Activated naive CD4-positive, alpha-beta T cell treated with anti-CD3 and anti-CD28 coated beads for 36 hours (primary cell): ENCODE measurements around the gene KCNK16. TPM values are rescaled to one million over a fixed set of nuclear protein-coding genes. Genes with fewer than 3 reads are reported as not detected.
"Not testable (repeated sequence)": the region's sequence is repeated elsewhere in the genome, so short reads cannot be mapped to it uniquely, and the experiment has no call there.

ENCODE experiments used
- CTCF ChIA-PET: fragments of 350-600 bp; sonication (Branson Sonifier 250); formaldehyde crosslinking; loops from one replicate; lab custom pipeline; 2021; ENCODE audit warnings: antibody characterized with exemption; lab: Charles Lee
- DNase-seq: peaks from one replicate; pipeline ENCODE4 v3.0.0-alpha.2; 2020
- H3K27ac Mint-ChIP-seq: one replicate; pipeline ENCODE4 v1.8.0; 2021; ENCODE audit warnings: mild to moderate bottlenecking, mixed read lengths
- H3K27me3 Mint-ChIP-seq: one replicate; pipeline ENCODE4 v1.8.0; 2021; ENCODE audit warnings: low read depth, mixed read lengths
- H3K36me3 Mint-ChIP-seq: one replicate; pipeline ENCODE4 v1.8.0; 2021; ENCODE audit warnings: low read depth, mixed read lengths
- H3K4me1 Mint-ChIP-seq: one replicate; pipeline ENCODE4 v1.8.0; 2021; ENCODE audit warnings: low read depth, mixed read lengths
- H3K4me3 Mint-ChIP-seq: one replicate; pipeline ENCODE4 v1.8.0; 2021; ENCODE audit warnings: mild to moderate bottlenecking, moderate library complexity, mixed read lengths
- H3K9me3 Mint-ChIP-seq: one replicate; pipeline ENCODE4 v1.8.0; 2021; ENCODE audit warnings: mixed read lengths
- intact Hi-C: fragments of 100-400 bp; cut with micrococcal nuclease; formaldehyde crosslinking; loops from one replicate; pipeline ENCODE4 v1.15.1; 2023
- total RNA-seq, 2 experiments: library from RNA; stranded (reverse); gene quantifications; one replicate each; pipeline ENCODE4 v1.2.3, GENCODE V29; 2021

KCNK16 gene
- total RNA-seq, 2 experiments from 2014 or later = not detected

DNA sequence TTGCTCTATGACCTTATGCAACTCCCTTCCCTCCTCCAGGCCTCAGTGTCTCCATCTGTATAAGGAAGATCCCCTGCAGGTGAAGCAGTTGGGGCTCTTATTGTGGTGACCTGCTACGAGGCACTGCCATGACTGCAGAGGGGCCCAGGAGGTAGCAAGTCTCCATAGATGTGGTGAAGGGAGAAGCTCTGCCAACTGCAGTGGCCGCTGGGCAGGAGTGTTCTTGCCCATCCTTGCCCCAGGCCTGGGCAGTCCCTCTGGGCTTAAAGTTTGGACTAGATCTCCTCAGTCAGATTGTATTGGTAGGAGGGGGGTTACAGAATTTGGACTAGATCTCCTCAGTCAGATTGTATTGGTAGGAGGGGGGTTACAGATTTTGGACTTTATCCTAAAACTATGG is 20.5 kb downstream of the KCNK16 start:
- Mint-ChIP-seq H3K4me3 (no peak overlapping the region), H3K36me3 (no peaks in the 10 kb centered on the region), H3K27ac (no peak overlapping the region), H3K9me3 (peaks cover 2% of the 10 kb centered on the region), H3K4me1 (peaks cover 6% of the 10 kb centered on the region), H3K27me3 (no peaks in the 10 kb centered on the region)
- intact Hi-C loops = loop anchor here (2.0 kb wide), 1 partner anchor 429 kb away; no protein-coding TSS in a partner anchor
- CTCF ChIA-PET = interaction anchor here (1.1 to 17.6 kb wide), 22 partner anchors 9 to 433 kb away, joined by 3 to 391 read pairs (median 6); partner anchors contain the start of gene KCNK5
- no peak for DNase-seq

DNA sequence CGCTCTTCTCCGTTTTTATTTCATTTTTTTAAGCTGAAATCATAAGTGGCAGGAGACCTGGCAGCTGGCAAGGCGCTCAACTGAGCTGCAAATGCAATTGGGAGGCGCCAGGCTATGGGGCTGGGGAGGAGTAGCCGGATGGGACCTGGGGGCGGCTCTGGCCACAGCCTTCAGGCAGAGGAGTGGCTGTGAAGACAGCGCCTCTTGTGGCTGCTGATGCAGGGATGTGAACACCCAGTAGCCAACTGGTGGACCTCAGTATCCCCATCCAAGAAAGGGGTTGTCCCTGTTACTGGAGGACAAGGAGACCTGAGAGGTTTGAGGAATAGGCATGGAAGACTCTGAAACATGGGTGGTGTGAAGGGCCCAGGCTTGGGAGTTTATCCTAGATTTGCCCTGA is 20.9 kb downstream of the KCNK16 start:
- CTCF ChIA-PET = interaction anchor here (0.9 to 17.6 kb wide), 6 partner anchors 22 to 304 kb away, joined by 3 to 391 read pairs (median 7); no protein-coding TSS in a partner anchor
- no peak overlapping the region for H3K4me3 Mint-ChIP-seq
- no peaks in the 10 kb centered on the region for H3K27me3 Mint-ChIP-seq
- peaks cover 2% of the 10 kb centered on the region for H3K9me3 Mint-ChIP-seq
- no peak for DNase-seq
- peaks cover 6% of the 10 kb centered on the region for H3K4me1 Mint-ChIP-seq
- H3K36me3 Mint-ChIP-seq = no peaks in the 10 kb centered on the region
- no peak overlapping the region for H3K27ac Mint-ChIP-seq
- intact Hi-C loops = loop anchor here (2.0 kb wide), 1 partner anchor 429 kb away; no protein-coding TSS in a partner anchor

DNA sequence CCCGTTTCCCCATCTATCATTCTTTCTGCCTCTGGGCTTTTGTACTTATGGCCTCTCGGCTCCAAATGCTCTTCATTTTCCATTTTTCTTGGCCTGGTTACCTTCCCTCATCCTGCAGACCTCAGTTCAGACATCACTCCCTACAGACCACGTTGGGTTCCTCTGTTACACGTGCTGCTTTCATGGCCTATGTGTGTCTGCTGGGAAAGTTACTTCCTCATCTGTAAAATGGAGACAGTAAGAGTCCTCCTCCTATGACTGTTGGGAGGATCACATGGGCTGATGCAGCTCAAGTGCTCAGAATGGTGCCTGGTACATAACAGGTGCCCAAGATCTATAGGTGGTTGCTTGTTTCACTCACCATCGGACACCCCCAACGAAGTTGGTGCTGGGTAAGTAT is 21.8 kb downstream of the KCNK16 start:
- intact Hi-C loops = no loop called here
- CTCF ChIA-PET = interaction anchor here (0.8 to 17.6 kb wide), 5 partner anchors 38 to 428 kb away, joined by 3 to 391 read pairs (median 4); no protein-coding TSS in a partner anchor
- DNase-seq = no peak
- H3K4me1 Mint-ChIP-seq = peaks cover 6% of the 10 kb centered on the region
- no peaks in the 10 kb centered on the region for H3K36me3 Mint-ChIP-seq
- H3K4me3 Mint-ChIP-seq = no peak overlapping the region
- no peak overlapping the region for H3K27ac Mint-ChIP-seq
- H3K9me3 Mint-ChIP-seq = peaks cover 2% of the 10 kb centered on the region
- no peaks in the 10 kb centered on the region for H3K27me3 Mint-ChIP-seq

DNA sequence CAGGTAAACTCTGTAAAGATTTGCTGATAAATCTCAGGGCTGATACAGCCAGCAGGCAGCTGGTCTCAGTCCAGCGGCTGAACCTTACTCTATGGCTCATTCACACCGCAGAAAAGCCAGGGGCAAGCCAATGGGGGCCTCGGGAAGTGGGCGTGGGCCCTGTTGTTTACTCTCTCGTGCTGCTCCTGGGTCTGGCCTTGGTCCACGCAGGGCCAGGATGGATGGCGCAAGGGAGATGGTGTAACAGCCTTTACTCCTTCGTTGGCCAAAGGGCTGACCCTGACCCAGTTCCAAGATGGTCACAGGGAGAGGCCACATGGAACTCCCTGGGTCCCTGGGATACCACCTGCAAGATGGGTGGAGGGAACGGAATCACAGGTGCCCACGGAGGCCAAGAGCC is 24.4 kb downstream of the KCNK16 start:
- Mint-ChIP-seq H3K4me3 (no peak overlapping the region), H3K27ac (no peak overlapping the region), H3K9me3 (no peaks in the 10 kb centered on the region), H3K4me1 (peaks cover 5% of the 10 kb centered on the region), H3K27me3 (no peaks in the 10 kb centered on the region), H3K36me3 (no peaks in the 10 kb centered on the region)
- intact Hi-C loops = no loop called here
- DNase-seq = no peak
- CTCF ChIA-PET = interaction anchor here (17.6 kb wide), 1 partner anchor 129 kb away, joined by 391 read pairs; no protein-coding TSS in a partner anchor

DNA sequence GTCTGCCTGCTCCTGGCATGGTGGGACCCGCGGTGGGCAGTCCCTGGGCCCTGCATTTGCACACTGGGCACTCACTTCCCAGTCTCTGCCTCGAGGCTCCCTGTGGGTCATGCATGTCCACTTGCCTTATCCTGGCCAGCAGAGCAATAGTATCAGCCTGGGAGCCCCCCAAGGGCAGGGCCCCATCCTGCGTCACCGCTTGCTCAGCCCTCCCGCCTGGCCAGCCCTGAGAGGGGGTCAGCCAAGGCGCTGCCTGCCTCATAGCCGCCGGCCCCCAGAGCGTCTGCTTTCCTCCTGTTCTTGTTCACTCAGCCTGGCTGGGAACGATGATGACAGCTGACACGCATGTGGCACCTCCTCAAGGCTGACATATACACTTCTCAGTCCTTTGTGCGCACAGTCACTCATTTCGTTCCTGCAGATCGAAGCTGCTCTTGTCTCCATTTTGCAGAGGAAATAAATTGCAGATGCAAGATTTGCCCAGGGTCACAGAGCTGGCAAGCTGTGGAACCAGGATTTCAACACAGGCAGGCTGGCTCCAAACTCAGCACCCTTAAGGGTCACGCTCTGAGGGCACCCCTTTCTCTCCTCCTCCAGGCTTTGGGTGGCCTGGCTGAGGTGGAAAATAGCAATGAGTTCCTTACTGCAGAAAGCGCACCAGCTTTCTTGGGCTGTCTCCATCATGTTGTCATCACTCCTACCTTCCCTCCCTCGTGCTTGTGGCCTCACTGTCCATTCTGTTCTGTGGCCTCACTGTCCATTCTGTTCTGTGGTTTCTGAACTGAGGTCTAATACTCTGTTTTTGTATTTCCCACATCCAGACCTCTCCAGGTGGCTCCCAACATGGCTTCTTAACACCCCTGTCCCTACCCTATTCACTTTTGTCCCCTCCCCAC is 25.5 kb downstream of the KCNK16 start:
- Mint-ChIP-seq H3K27ac (no peak overlapping the region), H3K27me3 (no peaks in the 10 kb centered on the region), H3K4me1 (no peaks in the 10 kb centered on the region), H3K9me3 (no peaks in the 10 kb centered on the region), H3K4me3 (no peak overlapping the region), H3K36me3 (no peaks in the 10 kb centered on the region)
- DNase-seq = no peak
- CTCF ChIA-PET = no interaction called here
- intact Hi-C loops = no loop called here

DNA sequence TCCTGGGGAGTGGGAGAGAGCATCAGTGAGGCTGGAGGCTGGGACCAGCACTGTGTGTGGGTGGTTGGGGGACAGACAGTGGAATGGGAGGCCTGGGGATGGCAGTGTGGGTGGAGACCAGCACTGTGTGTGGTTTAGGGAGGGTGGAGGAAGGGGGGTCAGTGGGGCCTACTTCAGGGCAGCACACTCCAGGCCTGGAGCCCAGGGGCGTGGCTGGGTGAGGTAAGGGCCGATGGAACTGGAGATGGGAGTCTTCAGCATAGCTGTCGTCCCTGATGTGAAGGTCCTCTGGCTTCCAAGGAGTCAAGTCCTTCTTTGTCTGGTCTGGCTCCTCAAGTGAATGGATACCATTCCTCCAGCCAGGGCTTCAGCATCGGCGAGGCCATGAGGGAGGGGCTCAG is 26.9 kb downstream of the KCNK16 start:
- H3K9me3 Mint-ChIP-seq = no peaks in the 10 kb centered on the region
- CTCF ChIA-PET = interaction anchor here (0.6 to 1.0 kb wide), 2 partner anchors 9 to 201 kb away, joined by 3 read pairs; no protein-coding TSS in a partner anchor
- no peak for DNase-seq

DNA sequence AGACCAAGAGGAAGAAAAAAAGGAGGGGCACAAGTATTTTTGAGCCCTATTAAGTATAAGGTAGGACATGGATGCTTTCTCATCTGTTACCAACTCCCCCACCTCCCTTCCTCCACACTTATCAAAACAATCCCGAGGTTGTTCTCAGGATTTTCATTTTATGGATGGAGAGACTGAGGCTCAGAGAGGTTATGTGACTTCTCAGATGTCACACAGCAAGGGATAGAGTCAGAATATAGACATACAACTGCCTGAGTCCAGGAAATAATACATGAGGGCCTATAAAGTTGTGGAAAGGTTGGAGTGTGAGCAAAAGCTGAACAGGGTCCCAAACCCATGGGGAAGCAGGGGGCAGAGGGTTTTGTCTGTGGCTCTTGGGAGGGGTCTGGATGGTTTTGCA is 27.6 kb downstream of the KCNK16 start:
- Mint-ChIP-seq H3K4me3 (no peak overlapping the region), H3K36me3 (no peaks in the 10 kb centered on the region), H3K27me3 (no peaks in the 10 kb centered on the region), H3K9me3 (no peaks in the 10 kb centered on the region), H3K4me1 (no peaks in the 10 kb centered on the region), H3K27ac (no peak overlapping the region)
- CTCF ChIA-PET = interaction anchor here (0.6 to 1.0 kb wide), 3 partner anchors 10 to 201 kb away, joined by 3 read pairs; no protein-coding TSS in a partner anchor
- no peak for DNase-seq
- intact Hi-C loops = no loop called here

More for the DNA sequence above, 26.9 kb downstream of the KCNK16 start:
- Mint-ChIP-seq H3K36me3 (no peaks in the 10 kb centered on the region), H3K4me1 (no peaks in the 10 kb centered on the region), H3K4me3 (no peak overlapping the region), H3K27me3 (no peaks in the 10 kb centered on the region), H3K27ac (no peak overlapping the region)
- intact Hi-C loops = no loop called here

DNA sequence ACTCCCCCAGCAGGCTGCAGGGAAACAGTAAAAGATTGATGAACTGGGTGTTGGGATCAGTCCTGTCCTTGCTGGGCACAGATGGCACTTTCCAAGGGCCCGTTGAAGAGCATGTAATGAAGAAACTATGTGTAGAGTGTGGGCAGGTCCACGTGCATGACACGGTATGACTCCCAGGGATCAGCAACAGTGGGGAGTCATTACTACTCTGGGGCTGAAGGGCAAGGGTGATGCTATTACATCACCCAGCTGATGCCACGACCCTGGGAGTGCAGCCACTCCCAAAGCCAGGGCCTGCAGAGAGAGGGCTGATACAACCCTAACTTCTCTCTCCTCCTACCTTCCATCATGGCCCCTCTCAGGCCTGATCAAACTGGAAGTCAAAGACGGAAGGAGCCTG is 28.4 kb downstream of the KCNK16 start:
- H3K9me3 Mint-ChIP-seq = no peaks in the 10 kb centered on the region
- no peaks in the 10 kb centered on the region for H3K27me3 Mint-ChIP-seq
- CTCF ChIA-PET = no interaction called here
- H3K4me1 Mint-ChIP-seq = no peaks in the 10 kb centered on the region
- no peak overlapping the region for H3K4me3 Mint-ChIP-seq
- no peak for DNase-seq
- intact Hi-C loops = no loop called here
- no peak overlapping the region for H3K27ac Mint-ChIP-seq
- no peaks in the 10 kb centered on the region for H3K36me3 Mint-ChIP-seq

DNA sequence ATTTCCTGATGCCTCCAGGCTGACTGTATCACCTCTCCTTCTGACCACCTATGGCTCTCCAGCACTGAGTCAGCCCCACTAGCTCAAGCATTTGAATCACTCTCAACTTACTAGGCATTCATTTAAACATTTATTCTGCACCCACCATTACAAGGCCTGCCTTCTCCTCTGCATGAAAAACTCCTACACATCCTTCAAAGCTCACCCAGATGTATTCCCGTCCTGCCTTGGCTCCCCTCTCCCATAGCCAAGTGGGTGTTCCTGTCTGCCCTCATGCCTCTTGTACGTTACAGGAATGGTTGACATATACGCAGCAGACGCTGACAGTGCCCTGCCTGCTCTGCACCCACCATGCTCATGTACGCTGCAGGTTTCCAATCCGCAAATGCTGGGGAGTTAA is 29.9 kb downstream of the KCNK16 start:
- H3K27ac Mint-ChIP-seq = no peak overlapping the region
- H3K9me3 Mint-ChIP-seq = no peaks in the 10 kb centered on the region
- CTCF ChIA-PET = no interaction called here
- H3K4me1 Mint-ChIP-seq = no peaks in the 10 kb centered on the region
- H3K27me3 Mint-ChIP-seq = no peaks in the 10 kb centered on the region
- H3K36me3 Mint-ChIP-seq = no peaks in the 10 kb centered on the region
- intact Hi-C loops = no loop called here
- no peak overlapping the region for H3K4me3 Mint-ChIP-seq
- no peak for DNase-seq

DNA sequence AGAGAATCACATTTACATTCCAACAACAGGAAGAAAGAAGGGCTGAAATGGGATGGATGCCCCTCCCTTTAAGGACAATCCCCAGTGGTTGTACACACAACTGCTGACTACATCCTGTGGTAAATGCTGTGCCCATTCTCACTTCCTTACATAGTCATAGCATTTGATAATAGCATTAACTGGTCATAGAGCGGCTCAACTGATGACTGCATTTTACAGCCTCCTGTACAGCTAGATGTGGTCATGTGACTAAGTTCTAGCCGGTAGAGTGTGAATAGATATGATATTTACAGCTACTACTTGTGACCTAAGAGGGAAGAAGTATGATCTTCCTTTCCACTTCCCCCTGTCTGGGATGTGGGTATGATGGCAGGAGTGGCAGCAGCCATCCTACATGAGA is 33.0 kb downstream of the KCNK16 start:
- intact Hi-C loops = no loop called here
- CTCF ChIA-PET = no interaction called here
- H3K9me3 Mint-ChIP-seq = no peaks in the 10 kb centered on the region
- H3K4me3 Mint-ChIP-seq = no peak overlapping the region
- H3K27ac Mint-ChIP-seq = no peak overlapping the region
- no peaks in the 10 kb centered on the region for H3K4me1 Mint-ChIP-seq
- DNase-seq = no peak
- H3K27me3 Mint-ChIP-seq = peaks cover 2% of the 10 kb centered on the region
- no peaks in the 10 kb centered on the region for H3K36me3 Mint-ChIP-seq

DNA sequence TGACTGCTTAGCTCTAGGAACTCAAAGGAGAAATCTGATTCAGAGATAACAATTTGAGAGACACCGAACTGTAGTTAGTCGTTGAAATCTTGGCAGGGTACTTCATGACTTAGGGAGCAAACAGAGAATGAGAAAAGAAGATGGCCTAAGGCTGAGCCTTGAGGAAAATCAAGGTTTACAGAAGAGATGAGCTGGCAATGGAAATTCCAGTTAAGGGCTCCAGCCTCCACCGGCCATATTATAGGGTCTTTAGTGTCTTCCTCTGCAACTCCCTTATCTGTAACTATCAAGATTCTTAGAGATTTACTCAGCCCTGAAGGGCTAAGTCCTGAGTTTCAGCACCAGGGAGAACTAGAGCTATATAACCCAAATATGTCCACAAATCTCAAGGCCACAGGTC is 34.9 kb downstream of the KCNK16 start:
- Mint-ChIP-seq H3K27me3 (peaks cover 2% of the 10 kb centered on the region), H3K36me3 (no peaks in the 10 kb centered on the region), H3K4me3 (no peak overlapping the region), H3K4me1 (no peaks in the 10 kb centered on the region), H3K9me3 (no peaks in the 10 kb centered on the region), H3K27ac (no peak overlapping the region)
- no peak for DNase-seq
- intact Hi-C loops = no loop called here
- CTCF ChIA-PET = no interaction called here

DNA sequence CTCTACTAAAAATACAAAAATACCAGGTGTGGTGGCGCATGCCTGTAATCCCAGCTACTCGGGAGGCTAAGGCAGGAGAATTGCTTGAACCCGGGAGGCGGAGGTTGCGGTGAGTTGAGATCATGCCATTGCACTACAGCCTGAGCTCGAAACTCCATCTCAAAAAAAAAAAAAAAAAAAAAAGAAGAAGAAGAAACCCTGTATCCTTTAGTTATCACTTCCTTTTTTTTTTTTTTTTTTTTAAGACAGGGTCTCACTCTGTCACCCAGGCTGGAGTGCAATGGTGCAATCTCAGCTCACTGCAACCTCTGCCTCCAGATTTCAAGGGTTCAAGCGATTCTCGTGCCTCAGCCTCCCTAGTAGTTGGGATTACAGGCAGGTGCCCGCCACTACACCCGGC is 35.9 kb downstream of the KCNK16 start:
- CTCF ChIA-PET, H3K4me3 Mint-ChIP-seq, H3K27ac Mint-ChIP-seq, DNase-seq, intact Hi-C loops, H3K9me3 Mint-ChIP-seq, H3K27me3 Mint-ChIP-seq, H3K4me1 Mint-ChIP-seq, H3K36me3 Mint-ChIP-seq: not testable (repeated sequence)
